Subcutaneous adipose tissue (tissue), 4 donors: ENCODE data around the gene ANKS1A. TPM values are rescaled to one million over a fixed set of nuclear protein-coding genes. Genes with fewer than 3 reads are reported as not detected.

Experiments
- CTCF ChIP-seq: fragments of 450-650 bp; IDR thresholded peaks from one replicate; pipeline ENCODE4 v1.5.1; 2016; ENCODE audit warnings: low read depth, mild to moderate bottlenecking, control low read depth, antibody characterized with exemption, moderate library complexity
- total RNA-seq, 4 donors: library from RNA; depleted of rRNA; stranded (reverse); fragments of >200 nt; gene quantifications; one replicate each; pipeline ENCODE4 v1.1.0, GENCODE V29; 2016

The ANKS1A gene
- total RNA-seq, 4 donors from 2014 or later = 11.6 to 31.3 (median 19.2) TPM

GRCh38 chr6:35120746-35121145 is 231.7 kb downstream of the ANKS1A start:
- TF ChIP-seq CTCF = no peak

- TF ChIP-seq CTCF = no peak
Measured at GRCh38 chr6:35124356-35124755, 235.3 kb downstream of the ANKS1A start.

GRCh38 chr6:35128042-35128441 is 239.0 kb downstream of the ANKS1A start:
- TF ChIP-seq CTCF = no peak

GRCh38 chr6:35128496-35128895 is 239.4 kb downstream of the ANKS1A start:
- no peak for TF ChIP-seq CTCF

GRCh38 chr6:35136185-35136584 is 247.1 kb downstream of the ANKS1A start:
- TF ChIP-seq CTCF = no peak

GRCh38 chr6:35139470-35139869 is 250.4 kb downstream of the ANKS1A start:
- no peak for TF ChIP-seq CTCF

GRCh38 chr6:35139924-35140638 is 251.0 kb downstream of the ANKS1A start:
- no peak for TF ChIP-seq CTCF
